GM12891 (cell line): ENCODE data around the gene ZNF668.

Source experiments
- DNase-seq: peaks from one replicate; pipeline ENCODE4 v3.0.0; 2011; ENCODE audit warnings: low spot score; ENCODE audit not compliant: insufficient read length
- FAIRE-seq: peaks from 2 replicates; lab custom pipeline; 2011; peaks lifted over from hg19 to GRCh38; lab: Jason Lieb, UNC
- PAX5 ChIP-seq: IDR thresholded peaks from 2 replicates; pipeline ENCODE4 v1.6.1; 2011; ENCODE audit warnings: low read length, moderate library complexity, mild to moderate bottlenecking; ENCODE audit not compliant: insufficient read depth, severe bottlenecking
- POLR2A ChIP-seq: IDR thresholded peaks from 2 replicates; pipeline ENCODE4 v1.6.1; 2011; ENCODE audit warnings: low read depth, low read length, control low read depth
- POLR2AphosphoS5 ChIP-seq: IDR thresholded peaks from 2 replicates; pipeline ENCODE4 v1.6.1; 2011; ENCODE audit warnings: low read depth, low read length, control low read depth
- POU2F2 ChIP-seq: IDR thresholded peaks from 2 replicates; pipeline ENCODE4 v1.6.1; 2011; ENCODE audit warnings: low read depth, mild to moderate bottlenecking, control low read depth, low read length, moderate library complexity
- SPI1 ChIP-seq: IDR thresholded peaks from 2 replicates; pipeline ENCODE4 v1.6.1; 2011; ENCODE audit warnings: low read depth, low read length, control low read depth
- TAF1 ChIP-seq: IDR thresholded peaks from 2 replicates; pipeline ENCODE4 v1.6.1; 2011; ENCODE audit warnings: low read depth, low read length, control low read depth

Gene ZNF668

DNA sequence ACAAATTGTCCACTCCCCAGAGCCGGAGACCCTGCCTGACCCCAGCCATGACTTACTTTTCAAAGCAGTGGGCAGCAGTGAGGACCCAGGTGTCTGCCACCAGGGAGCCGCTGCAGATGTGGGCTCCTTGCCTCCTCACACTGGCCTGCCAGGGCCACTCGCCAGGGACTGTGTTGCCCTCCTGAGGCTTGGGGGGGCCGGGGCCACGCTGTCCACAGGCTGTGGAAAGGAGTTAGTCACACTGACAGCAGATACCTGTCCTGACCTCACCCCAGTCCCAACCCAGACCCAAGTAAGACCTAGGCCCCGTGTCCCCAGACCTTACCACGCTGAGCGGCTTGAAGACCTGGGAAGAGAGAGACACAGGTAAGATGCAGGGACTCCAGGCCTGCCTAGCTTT, 13.4 kb upstream of the ZNF668 start:
- DNase-seq (no peak), FAIRE-seq (no peak)
- TF ChIP-seq POLR2A (no peak), POLR2AphosphoS5 (no peak), POU2F2 (no peak), TAF1 (no peak), SPI1 (no peak), PAX5 (no peak)

DNA sequence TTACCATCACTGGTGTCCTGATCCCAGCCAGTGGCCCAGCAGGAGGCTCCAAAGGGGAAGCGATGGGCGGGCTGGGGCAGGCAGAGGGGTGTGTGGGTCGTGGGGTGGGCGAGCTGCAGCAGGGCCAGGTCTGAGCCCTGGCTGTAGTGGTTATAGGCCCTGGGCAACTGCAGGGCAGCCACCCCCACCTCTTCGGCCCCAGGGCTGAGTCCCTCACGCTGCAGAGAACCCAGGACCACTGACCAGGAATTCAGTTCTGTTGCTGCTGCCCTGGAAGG, 12.5 kb upstream of the ZNF668 start:
- TF ChIP-seq POLR2A (no peak), POLR2AphosphoS5 (no peak)
- FAIRE-seq (no peak), DNase-seq (no peak)

DNA sequence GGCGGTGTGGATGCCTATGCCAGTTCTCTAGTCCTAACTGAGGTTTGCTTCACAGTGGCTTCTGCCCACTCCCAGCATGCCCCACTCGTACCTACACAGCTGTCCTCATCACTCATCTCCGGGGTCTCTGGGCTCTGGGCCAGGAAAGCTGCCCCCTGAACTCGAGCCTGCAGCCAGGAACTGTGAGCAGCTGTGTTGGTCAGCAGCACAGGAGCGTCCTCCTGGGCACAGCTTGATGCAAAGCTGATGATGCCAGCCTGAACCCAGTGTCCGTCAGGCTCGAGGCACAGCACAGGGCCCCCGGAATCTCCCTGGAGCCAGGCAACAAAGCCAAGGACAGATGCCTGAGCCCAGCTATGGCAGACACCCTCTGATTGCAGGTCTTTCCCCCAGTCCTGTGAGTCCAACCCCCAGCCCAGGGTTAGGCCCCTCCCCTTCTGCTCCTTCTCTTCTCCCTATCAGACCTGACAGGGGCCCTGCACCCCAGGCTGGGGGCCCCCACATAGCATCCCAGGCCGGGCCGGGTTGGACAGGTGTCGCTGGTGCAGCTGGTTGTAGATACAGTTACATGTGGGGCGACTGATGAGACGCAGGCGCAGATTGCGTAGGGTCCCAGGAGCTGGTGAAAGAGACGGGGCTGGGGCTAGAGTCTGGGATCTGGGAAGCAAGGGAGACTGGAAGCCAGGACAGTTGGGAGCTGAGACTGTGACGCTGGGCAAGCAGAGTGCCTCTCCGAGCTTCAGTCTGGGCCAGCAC, 12.0 kb upstream of the ZNF668 start:
- no peak for DNase-seq
- FAIRE-seq: no peak
- TF ChIP-seq POU2F2: no peak
- no peak for TF ChIP-seq POLR2AphosphoS5
- TF ChIP-seq PAX5: no peak
- no peak for TF ChIP-seq TAF1
- no peak for TF ChIP-seq SPI1
- TF ChIP-seq POLR2A: no peak

DNA sequence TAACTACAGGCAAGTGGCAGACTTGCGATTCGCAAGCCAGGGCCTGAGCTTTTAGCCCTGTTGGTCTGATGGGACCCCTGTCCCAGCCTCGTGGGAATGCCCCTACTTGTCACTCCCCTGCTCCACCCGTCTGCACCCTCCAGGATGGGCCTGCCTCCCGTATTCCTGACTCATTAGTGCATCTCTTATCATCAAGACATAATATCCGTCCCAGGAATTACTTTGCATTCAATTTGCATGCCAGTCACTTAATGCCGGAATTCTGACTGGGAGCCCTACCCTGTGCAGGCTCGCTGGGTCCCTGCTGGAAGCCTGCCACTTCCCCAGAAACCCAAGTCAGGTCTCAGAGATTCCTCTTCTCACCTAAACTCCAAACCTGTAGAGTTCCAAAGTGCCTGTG, 11.4 kb upstream of the ZNF668 start:
- TF ChIP-seq POLR2AphosphoS5 (no peak), POLR2A (no peak), TAF1 (no peak), POU2F2 (no peak), SPI1 (no peak), PAX5 (no peak)
- FAIRE-seq (no peak), DNase-seq (no peak)

DNA sequence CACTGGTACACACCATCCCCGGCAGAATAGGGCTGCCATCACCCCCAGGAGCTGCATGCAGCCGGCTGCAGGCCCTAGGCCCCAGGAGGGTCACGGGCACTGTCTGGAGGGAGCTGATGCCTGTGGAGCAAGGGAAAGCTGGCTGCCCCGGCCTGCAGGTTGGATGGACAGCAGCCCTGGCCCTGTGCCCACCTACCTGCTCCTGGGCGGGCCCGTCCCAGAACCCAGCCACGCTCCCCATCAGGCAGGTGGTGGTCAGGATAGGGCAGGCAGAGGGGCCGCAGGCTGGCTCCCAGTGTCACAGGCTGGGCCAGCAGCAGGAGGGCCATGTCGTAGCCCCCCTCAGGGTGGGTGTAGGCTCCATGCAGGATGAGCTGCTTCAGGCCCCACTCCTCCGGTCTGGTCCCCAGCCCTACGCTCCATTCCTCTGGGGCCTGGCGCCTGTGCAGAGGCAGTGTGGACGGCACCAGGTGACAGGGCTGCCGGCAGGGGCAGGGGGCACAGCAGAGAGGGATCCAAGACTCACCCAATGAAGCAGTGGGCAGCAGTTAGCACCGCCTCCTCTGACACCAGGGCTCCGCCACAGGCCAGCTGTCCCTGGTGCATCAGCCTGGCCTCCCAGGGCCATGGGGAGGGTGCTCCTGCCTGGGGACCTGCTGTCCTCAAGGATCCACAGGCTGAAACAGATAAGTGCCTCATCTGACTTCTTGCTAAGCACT, 10.7 kb upstream of the ZNF668 start:
- FAIRE-seq (no peak), DNase-seq (no peak)
- TF ChIP-seq TAF1 (no peak), PAX5 (no peak), POLR2AphosphoS5 (no peak), SPI1 (no peak), POU2F2 (no peak), POLR2A (no peak)

DNA sequence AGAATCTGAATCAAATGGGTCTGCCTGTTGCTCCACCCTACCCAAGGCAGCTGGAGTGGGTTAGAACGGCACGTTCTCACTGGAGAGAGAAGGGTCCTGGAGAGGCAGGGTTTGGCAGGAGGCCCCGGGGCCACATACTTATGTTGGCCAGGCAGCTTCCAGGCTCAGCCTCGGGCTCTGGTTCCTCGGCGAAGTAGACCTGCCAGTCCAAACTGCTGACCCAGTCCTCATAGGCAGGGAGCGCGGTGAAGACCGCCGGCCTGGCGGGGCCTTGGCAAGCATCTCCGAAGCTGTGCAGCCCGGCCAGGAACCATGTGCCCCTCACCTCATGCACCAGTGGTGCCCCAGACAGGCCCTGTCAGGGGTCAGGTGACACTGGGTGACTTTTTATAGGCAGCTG, 9.9 kb upstream of the ZNF668 start:
- DNase-seq (no peak), FAIRE-seq (no peak)
- TF ChIP-seq POLR2AphosphoS5: no peak
- TF ChIP-seq PAX5: no peak
- no peak for TF ChIP-seq TAF1
- TF ChIP-seq POLR2A: no peak

DNA sequence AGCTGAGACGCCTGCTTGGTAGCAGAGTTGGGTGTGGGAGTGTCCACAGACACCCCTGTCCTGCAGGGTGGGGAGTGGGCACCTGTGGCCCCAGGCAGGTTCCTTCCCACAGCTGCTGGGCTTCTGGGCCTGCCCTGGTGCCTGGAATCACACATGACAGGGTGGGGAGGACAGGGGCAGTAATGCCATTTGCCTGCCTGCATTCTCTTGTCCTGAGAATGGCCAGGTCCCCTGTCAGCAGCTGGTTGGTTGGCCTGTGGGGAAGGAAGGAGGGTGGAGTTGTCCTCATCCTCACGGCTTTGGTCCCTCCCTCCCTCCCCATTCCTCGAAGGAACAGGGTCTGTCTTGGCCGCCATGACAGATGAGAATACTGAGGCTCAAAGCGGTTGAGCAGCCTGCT, 9.5 kb upstream of the ZNF668 start:
- DNase-seq (no peak), FAIRE-seq (no peak)
- TF ChIP-seq POLR2AphosphoS5: no peak
- no peak for TF ChIP-seq TAF1
- TF ChIP-seq PAX5: no peak
- no peak for TF ChIP-seq POLR2A
- TF ChIP-seq POU2F2: no peak
- TF ChIP-seq SPI1: no peak

DNA sequence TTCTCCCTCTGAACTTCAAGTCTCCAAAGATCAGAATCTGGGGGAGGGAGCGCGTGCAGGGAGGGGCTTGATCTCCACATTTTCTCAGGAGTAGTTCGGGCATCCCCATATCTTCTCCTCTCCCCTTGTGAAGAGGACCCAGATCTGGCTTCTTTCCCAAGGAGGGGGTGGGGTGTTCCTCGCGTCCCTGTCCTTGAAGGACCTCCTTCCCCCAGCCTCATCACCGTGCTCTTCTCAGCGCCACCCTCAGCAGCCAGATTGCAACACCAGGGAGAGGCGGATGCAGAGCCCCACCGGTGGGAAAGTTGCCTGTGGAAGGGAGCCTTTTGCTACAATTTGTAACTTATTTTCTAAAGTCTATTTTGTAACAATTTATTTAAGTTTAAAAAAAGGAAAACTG, 9.0 kb upstream of the ZNF668 start:
- no peak for TF ChIP-seq POLR2AphosphoS5
- TF ChIP-seq SPI1: no peak
- no peak for TF ChIP-seq POLR2A
- TF ChIP-seq TAF1: no peak
- TF ChIP-seq PAX5: no peak
- TF ChIP-seq POU2F2: no peak
- FAIRE-seq (no peak), DNase-seq (no peak)

DNA sequence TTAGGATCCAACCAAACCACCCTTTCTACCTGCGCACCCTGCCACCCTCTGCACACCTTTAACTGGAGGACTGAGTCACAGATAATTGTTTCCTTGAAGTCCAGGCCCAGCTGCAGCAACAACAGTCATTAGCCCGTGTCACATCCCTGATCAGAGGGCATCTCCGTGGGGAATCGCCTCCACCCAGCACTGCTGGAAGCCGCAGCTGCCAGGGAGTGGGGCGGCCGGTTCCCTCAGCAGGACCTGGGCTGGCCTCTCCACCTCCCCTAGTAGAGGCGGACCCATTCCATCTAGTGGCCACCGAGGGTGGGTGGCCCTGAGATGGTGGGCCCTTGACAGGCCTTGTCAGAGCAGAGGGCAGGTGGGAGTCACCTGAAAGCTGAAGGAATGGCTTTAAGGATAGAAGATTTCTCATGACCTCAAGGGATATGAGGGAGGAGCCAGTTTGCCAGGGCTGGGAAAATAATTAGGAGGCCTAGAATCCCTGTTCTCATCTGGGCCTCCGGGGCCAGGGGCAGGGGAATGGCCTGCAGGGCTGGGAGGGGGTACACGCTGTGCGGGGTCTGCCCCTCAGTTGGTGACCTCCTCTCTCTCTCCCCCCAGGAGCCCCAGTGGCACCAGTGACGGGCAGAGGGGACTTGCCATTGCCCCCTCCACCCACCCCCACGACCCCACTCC, 8.5 kb upstream of the ZNF668 start:
- no peak for TF ChIP-seq SPI1
- TF ChIP-seq PAX5: no peak
- no peak for TF ChIP-seq POU2F2
- FAIRE-seq: no peak
- no peak for DNase-seq
